Lower leg skin (tissue), 4 donors: ENCODE data around the gene SLC17A9. TPM values are rescaled to one million over a fixed set of nuclear protein-coding genes. Genes with fewer than 3 reads are reported as not detected.

Experiments
- DNase-seq, 2 donors: peaks; one replicate each; pipeline ENCODE4 v3.0.0-alpha.2; 2019; ENCODE audit warnings: low spot score in 2 of 2
- H3K4me3 ChIP-seq: fragments of 200-600 bp; sonication (generic); 2 replicates; pipeline ENCODE4 v1.5.1; 2017; ENCODE audit warnings: mild to moderate bottlenecking, low read depth; ENCODE audit not compliant: poor library complexity, severe bottlenecking
- POLR2A ChIP-seq, 2 donors: fragments of 450-650 bp; IDR thresholded peaks; one replicate each; pipeline ENCODE4 v1.6.1; 2016 to 2017; ENCODE audit warnings: antibody characterized with exemption in 2 of 2, mild to moderate bottlenecking in 1 of 2, moderate library complexity in 1 of 2
- WGBS, 2 donors: methylation state at CpG; one replicate each; pipeline ENCODE4 v1.1.5; 2018; 5-methylcytosine and 5-hydroxymethylcytosine counted together
- intact Hi-C: fragments of 100-400 bp; cut with DNase I; formaldehyde crosslinking; loops from one replicate; pipeline ENCODE4 v1.15.0; 2023; ENCODE audit warnings: low total_unique reads
- total RNA-seq, 4 donors: library from RNA; depleted of rRNA; stranded (reverse); fragments of >200 nt; gene quantifications; one replicate each; pipeline ENCODE4 v1.1.0, GENCODE V29; 2016
- TF ChIP-seq, protein P1 (sequence below), 3 donors: fragments of 450-650 bp; IDR thresholded peaks; one replicate each; pipeline ENCODE4 v1.5.1; 2016; ENCODE audit warnings: antibody characterized with exemption in 3 of 3, mild to moderate bottlenecking in 3 of 3, moderate library complexity in 2 of 3

The SLC17A9 gene
- total RNA-seq, 4 donors from 2014 or later, result 0.46 to 1.1 (median 0.73) TPM

- no peak overlapping the region for H3K4me3 ChIP-seq
- DNase-seq, result no peak
- TF ChIP-seq, protein P1, sequence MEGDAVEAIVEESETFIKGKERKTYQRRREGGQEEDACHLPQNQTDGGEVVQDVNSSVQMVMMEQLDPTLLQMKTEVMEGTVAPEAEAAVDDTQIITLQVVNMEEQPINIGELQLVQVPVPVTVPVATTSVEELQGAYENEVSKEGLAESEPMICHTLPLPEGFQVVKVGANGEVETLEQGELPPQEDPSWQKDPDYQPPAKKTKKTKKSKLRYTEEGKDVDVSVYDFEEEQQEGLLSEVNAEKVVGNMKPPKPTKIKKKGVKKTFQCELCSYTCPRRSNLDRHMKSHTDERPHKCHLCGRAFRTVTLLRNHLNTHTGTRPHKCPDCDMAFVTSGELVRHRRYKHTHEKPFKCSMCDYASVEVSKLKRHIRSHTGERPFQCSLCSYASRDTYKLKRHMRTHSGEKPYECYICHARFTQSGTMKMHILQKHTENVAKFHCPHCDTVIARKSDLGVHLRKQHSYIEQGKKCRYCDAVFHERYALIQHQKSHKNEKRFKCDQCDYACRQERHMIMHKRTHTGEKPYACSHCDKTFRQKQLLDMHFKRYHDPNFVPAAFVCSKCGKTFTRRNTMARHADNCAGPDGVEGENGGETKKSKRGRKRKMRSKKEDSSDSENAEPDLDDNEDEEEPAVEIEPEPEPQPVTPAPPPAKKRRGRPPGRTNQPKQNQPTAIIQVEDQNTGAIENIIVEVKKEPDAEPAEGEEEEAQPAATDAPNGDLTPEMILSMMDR (IDR thresholded peaks at IDR 0.05), result no peak
- 77 to 88% methylated on average over 10 of the region's 10 CpGs for WGBS, 2 donors
- intact Hi-C loops, result no loop called here
Observed at GRCh38 chr20:62946918-62947317, 5.6 kb upstream of the SLC17A9 start.

DNA sequence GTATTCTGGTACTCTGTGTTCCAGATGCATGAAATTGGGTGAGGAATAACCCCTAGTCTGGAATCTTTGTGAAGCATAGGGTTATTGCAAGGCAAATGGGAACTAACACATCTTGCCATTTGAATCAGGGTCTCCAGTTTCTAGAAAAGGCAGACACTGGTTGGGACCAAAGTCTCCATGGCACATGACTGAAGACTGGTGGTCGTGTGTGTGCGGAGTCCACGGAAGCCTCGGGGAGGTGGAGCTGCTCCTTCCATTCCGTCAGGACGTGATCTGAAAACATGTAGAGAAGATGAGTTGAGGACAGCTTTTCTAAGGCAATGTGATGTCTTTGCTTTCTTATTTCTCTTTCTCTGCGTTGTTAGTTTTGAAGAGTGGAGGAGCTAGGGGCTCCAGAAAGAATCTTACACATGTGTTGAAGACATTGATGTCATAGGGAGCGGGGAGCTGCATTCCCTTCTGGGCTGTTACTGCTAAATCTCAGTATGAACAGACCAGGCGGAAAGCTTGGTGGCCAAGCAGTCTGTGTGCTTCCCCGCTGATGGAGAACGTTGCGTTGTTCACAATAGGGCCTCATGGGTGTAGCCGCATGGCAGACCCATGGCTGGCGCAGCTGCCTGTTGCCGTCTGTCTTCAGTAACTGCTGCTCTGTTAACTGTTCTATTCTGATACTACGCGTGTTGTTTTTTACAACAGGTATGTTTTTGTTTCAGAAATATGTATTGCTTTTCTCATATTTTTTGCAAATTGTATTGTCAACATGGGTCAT, 4.8 kb upstream of the SLC17A9 start:
- no peak for TF ChIP-seq POLR2A (IDR thresholded peaks at IDR 0.05)
- TF ChIP-seq, protein P1 (IDR thresholded peaks at IDR 0.05), result no peak
- 91 to 92% methylated on average over 17 of the region's 17 CpGs for WGBS, 2 donors
- intact Hi-C loops, result no loop called here
- no peak for DNase-seq
- H3K4me3 ChIP-seq, result no peak overlapping the region

- 97 to 100% methylated on average over 6 of the region's 6 CpGs for WGBS, 2 donors
- intact Hi-C loops, result no loop called here
- TF ChIP-seq POLR2A (IDR thresholded peaks at IDR 0.05), result no peak
- TF ChIP-seq, protein P1 (IDR thresholded peaks at IDR 0.05), result no peak
- H3K4me3 ChIP-seq, result no peak overlapping the region
- no peak for DNase-seq
Observed at GRCh38 chr20:62949153-62949821, 3.2 kb upstream of the SLC17A9 start.

DNA sequence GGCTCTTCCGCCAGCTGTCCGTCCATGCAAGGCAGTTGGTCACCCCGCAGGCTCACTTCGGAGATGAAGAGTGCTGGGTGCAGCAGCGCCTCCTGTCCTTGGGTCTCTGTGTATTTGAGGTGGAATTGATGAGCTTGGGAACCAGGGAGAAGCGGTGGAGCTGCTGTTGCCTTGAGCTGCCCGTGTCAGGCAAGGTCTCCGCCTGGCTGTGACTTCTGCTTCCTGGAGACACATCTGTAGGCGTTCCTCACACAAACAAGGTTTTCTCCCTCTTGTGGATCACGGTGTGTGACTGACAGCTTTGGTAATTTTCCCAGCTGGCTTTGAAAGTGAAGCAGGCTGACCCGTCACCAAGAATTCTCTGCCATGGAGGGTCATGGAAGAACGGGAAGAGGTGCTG, 2.5 kb upstream of the SLC17A9 start:
- TF ChIP-seq, protein P1 (IDR thresholded peaks at IDR 0.05), result no peak
- no peak for TF ChIP-seq POLR2A (IDR thresholded peaks at IDR 0.05)
- DNase-seq, result no peak
- intact Hi-C loops, result no loop called here
- no peak overlapping the region for H3K4me3 ChIP-seq
- WGBS, 2 donors, result 88 to 93% methylated on average over 12 of the region's 12 CpGs

GRCh38 chr20:62950741-62951140, 1.8 kb upstream of the SLC17A9 start:
- no peak for TF ChIP-seq POLR2A (IDR thresholded peaks at IDR 0.05)
- TF ChIP-seq, protein P1 (IDR thresholded peaks at IDR 0.05), result no peak
- intact Hi-C loops, result no loop called here
- 94% methylated on average over 8 of the region's 8 CpGs for WGBS, 2 donors
- DNase-seq, result no peak
- no peak overlapping the region for H3K4me3 ChIP-seq
